Stimulated activated CD8-positive, alpha-beta memory T cell treated with anti-CD3 and anti-CD28 coated beads, Interleukin-4, amount 100 ng/mL, for 1 hour (primary cell): ENCODE results near the gene PPP1R16B.
"Not testable (repeated sequence)": the region's sequence is repeated elsewhere in the genome, so short reads cannot be mapped to it uniquely, and the experiment has no call there.

Experiments used
- DNase-seq, 2 donors: peaks; one replicate each; pipeline ENCODE4 v3.0.0-alpha.2; 2020; ENCODE audit warnings: low read depth in 2 of 2, low spot score in 1 of 2

Gene PPP1R16B

DNA sequence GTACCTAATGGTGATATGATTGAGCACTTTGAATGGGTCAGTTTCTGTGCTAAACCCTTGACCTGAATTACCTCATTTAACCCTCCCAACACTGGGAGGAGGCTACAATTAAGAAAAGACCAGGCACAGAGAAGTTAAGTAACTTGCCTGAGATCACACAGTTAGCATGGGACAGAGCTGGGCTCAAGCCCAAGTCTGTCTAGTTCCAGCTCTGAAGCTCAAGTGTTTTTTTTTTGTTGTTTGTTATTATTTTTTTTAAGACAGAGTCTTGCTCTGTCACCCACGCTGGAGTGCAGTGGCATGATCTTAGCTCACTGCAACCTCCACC lies 124.7 kb downstream of the PPP1R16B start:
- DNase-seq: no peak

DNA sequence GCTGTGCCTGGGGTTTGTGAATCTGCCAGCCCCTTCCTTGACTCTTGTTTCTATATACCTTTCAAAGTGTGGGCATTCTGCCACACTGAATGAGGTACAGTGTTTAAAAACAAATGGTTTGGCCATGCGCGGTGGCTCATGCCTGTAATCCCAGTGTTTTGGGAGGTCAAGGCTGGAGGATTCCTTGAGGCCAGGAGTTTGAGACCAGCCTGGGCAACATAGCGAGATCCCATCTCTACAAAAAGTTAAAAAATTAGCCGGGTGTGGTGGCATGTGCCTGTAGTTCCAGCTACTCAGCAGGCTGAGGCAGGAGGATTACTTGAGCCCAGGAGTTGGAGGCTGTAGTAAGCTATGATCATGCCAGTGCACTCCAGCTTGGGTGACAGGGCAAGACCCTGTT lies 126.5 kb downstream of the PPP1R16B start:
- no peak for DNase-seq

DNA sequence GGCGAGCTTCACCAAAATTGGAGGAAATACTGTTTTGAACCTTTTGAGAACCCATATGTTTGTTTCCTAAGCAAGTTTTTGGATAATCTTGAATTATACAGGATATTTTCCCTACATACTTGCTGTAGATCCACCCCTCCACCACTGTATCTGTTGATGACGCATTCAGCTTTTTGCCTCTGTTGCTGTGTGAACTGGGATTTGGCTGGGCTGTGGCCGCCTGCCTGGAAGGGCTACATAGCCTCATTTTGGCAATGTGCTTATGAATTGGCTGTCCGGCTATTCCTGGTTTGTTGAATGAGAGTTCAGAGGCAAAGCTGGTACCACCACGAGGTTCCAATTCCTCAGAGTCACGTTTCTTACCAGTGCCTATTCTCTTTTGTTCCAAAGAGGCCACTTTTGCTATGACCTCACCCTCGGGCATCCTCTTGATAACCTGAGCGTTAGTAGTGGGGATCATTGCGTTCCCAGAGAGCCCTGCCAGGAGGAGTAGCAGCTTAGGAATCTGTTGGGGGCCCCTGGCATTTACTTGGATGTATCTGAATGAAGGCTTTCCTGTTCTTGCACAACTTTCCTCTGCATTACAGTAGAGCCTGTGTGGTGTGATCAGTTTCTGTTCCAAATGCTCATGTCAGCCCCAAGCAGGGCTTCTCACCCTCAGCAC lies 127.1 kb downstream of the PPP1R16B start:
- DNase-seq: no peak

DNA sequence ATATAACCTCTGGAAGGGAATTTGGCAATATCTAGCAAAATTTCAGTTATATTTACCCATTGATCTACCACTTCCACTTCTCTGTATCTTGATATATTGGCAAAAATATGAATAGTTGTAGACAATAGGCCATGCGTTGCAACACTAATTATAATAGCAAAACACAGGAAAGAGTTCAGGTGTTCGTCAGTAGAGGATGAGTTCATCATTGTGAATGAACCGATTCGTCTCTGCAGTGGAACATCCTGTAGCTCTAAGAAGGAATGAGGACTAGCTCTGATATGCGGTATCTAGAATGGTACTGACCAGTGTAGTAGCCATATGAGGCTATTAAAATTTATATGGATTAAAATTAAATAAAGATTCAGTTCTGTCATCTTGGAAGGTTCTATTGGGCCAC lies 129.0 kb downstream of the PPP1R16B start:
- no peak for DNase-seq

DNA sequence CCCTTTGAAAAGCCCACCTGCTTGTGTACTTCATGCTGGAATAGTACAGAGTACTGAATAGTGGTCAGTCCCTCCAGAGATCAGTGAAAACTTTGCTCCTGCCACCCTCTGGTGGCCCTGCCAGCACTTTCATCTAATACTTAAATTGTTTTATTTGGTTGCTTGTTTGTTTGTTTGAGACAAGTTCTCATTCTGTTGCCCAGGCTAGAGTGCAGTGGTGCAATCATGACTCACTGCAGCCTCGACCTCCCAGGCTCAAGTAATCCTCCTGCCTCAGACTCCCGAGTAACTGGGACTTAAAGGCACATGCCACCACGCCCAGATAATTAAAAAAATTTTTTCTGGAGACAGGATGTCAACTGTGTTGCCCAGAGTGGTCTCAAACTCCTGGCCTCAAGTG lies 129.8 kb downstream of the PPP1R16B start:
- DNase-seq: no peak

DNA sequence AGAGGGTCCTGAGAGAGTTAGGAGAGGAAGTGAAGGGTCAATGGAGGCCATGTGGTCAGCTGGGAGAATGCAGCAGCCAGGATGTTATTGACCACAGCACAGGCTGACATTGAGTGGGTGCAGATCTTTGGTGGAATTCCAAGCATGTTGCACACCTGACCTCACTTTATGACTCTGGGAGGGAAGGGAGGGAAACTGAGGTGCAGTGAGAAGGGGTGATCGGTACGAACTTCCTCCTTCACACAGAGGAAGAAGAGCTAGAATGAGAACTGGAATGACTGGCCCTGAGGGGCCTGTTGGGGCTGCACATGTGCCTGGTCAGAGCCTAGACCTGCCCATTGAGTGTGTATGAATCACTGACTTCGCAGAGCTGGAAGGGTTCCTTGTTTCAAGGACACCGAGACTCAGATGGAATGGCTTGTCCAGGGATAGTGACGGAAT lies 130.5 kb downstream of the PPP1R16B start:
- DNase-seq: no peak

DNA sequence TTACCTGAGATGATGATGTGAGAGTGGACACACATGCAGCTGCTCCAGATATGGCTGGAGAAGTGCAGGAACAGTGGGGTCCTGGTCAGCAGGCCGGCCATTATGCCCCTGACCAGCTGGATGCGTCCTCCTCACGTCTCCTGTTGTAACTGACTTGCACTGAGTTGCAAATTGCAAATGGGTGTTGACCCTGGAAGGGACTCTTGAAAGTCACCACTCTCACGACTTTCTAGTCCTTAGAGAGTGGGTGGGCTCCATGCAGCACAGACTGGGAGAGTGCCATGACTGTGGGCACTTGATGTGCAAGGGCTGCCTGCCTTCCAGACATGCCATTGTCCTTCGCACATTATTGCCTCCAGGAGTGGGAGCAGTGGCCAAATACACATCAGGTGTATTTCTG lies 131.5 kb downstream of the PPP1R16B start:
- no peak for DNase-seq

DNA sequence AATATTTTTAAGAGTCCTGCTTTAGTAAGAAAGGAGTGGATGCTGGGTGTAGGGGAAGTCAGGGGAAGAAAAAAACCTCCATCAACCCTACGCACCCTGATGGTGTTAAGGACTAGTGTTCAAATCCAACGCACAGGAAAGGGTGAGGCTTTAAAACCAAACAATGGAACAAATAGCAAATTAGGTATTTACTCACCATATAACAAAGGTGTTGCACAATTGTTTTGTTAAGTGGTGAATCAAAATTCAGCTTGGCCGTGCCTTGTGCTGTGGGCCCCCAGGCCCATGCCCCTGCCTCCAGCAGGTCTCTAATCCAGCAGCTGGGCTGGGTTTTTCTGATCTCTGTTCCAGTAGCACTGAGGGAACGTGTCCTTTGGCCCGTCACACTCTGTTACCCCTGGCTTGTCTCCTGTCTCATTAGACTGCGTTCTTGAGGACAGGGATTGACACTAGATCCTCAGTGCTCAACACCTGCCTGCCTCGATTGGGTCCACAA lies 132.5 kb downstream of the PPP1R16B start:
- DNase-seq: no peak

DNA sequence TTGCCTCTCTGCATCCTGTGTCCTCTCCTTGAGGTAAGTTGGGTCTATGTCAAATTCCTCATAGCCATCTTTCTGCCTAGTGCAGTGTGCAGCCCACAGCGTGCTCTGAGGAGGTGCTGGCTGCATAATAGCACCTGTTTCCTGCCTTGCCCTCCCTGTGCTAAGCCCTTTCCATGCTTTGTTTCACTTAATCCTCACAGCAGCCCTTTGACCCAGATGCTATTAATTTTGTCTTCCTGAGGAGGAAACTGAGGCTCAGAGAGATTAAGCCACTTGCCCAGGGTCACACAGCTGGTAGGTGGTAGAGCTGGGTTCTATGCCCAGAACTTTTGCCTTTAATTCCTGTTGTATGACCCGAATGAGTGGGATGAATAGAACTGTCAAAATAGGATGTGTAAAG lies 134.2 kb downstream of the PPP1R16B start:
- DNase-seq: no peak

DNA sequence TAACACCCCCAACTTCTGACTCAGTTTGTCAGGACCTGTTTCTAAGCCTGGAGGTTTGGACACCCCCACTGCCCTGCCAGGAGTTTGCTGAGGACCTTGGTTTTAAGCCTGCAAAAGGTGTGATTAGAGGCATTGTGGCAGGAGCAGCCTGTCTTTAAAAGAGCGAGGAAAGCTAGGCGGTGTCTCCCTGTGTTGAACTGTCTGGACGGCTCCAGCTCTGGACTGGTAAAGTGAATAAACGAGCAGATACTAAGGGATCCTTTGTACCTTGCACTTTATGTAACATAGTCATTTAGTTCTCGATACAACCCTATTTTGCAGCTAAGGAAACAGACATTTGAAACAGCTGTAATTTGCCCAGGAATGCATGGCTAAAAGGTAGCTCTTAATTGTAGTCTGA lies 135.1 kb downstream of the PPP1R16B start:
- no peak for DNase-seq

DNA sequence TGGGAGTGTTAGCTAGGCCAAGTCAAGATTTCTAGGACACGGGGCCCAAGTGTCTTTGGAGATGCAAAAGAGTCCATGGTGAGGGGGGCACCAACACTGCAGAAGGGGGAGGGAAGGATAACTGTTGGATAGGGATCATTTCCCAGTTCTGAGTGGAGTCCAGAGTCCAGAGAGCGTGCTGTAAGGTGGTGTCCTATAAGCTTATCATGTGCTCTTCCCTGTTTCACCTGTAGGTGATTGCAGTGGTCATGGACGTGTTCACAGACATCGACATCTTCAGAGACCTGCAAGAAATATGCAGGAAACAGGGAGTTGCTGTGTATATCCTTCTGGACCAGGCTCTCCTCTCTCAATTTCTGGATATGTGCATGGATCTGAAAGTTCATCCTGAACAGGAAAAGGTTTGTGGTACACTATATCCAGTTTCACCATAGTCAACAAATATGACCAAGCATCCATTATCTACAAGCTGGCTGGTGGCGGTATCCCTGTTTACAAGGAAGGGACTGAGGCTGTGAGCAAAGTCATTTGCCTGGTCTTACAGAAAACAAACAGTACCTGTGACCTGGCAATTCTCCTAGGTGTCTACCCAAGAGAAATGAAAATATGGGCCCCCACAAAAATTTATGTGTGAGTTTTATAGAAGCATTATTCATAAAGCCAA lies 136.4 kb downstream of the PPP1R16B start:
- no peak for DNase-seq

DNA sequence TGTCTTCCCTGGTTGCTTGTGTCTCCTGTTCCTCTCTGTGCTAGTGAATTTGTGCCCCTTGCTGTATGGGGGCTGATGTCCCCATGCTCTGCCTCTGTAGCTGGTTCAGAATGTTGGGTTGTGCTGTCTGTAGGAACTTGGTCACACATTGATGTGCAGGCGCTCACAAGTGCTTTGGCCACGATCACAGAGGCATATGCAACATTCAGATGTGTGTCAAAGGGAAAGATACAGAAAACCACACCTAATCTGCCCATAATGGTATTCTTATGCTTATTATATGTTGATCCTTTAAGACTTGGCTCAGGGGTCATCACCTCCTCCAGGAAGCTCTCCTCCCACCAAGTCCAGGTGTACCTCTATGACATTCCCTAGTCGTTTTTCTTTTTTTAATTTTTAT lies 139.5 kb downstream of the PPP1R16B start:
- DNase-seq: no peak

DNA sequence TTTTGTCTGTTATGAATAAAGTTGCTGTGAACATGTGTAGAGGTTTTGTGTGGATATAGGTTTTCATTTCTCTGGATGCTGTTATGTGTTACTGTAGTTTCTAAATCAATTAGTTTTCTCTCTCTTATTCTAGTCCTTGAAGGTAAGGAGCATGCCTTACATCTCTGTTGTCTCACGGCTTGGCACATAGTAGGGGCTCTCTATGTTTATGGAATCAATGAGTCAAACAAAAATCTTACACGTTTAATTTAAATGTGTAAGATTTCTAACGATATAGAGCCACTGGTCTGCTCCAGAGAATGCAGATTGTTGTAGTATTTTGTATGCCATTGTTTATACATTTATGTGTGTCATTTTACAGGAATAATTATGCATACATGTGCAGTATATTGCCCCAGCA lies 141.3 kb downstream of the PPP1R16B start:
- no peak for DNase-seq

DNA sequence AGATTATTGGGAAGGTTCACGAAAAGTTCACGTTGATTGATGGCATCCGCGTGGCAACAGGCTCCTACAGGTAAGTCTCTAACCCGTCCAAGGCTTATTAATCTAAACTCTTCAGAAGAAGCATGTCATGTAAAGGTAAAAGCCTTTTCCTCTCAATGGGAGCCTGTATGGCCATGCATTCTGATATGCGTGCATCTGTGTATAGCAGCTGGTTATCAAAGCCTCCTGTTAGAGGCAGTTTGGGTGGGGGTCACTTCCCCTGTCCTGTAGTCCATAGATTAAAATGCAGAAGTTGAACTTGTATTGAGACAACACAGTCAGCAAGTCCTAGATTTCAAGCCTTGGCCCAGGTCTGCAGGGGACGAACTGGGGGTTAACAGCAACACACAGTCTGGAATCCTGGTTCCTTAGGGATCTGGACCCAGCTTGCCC lies 142.4 kb downstream of the PPP1R16B start:
- no peak for DNase-seq

DNA sequence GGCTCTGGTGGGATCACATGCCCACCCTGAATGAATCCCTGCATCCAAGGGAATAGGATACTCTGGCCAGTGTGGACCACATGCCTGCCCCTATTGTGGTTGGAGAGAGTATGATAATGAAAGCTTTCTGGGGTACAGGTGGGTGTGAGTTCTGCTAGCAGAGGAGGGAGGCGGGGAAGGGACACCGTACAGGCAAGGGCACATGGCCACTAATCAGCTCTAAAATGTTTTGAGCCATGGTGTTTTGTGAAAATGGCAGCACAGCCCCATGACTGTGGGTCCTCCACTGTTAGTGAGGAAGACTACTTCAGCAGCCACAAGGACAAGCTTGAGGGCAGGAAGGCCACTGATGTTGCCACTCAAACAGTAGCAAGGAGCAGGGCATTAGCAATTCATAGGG lies 144.8 kb downstream of the PPP1R16B start:
- no peak for DNase-seq

DNA sequence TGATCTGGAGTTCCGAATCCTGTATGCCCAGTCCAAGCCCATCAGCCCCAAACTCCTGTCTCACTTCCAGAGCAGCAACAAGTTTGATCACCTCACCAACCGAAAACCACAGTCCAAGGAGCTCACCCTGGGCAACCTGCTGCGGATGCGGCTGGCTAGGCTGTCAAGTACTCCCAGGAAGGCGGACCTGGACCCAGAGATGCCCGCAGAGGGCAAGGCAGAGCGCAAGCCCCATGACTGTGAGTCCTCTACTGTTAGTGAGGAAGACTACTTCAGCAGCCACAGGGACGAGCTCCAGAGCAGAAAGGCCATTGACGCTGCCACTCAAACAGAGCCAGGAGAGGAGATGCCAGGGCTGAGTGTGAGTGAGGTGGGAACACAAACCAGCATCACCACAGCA lies 146.1 kb downstream of the PPP1R16B start:
- DNase-seq: no peak

DNA sequence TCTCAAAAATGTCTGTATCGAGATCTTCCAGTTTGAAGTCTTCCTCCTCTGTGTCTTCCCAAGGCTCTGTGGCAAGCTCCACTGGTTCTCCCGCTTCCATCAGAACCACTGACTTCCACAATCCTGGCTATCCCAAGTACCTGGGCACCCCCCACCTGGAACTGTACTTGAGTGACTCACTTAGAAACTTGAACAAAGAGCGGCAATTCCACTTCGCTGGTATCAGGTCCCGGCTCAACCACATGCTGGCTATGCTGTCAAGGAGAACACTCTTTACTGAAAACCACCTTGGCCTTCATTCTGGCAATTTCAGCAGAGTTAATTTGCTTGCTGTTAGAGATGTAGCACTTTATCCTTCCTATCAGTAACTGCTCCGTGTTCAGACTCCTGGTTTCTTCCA lies 146.7 kb downstream of the PPP1R16B start:
- no peak for DNase-seq

DNA sequence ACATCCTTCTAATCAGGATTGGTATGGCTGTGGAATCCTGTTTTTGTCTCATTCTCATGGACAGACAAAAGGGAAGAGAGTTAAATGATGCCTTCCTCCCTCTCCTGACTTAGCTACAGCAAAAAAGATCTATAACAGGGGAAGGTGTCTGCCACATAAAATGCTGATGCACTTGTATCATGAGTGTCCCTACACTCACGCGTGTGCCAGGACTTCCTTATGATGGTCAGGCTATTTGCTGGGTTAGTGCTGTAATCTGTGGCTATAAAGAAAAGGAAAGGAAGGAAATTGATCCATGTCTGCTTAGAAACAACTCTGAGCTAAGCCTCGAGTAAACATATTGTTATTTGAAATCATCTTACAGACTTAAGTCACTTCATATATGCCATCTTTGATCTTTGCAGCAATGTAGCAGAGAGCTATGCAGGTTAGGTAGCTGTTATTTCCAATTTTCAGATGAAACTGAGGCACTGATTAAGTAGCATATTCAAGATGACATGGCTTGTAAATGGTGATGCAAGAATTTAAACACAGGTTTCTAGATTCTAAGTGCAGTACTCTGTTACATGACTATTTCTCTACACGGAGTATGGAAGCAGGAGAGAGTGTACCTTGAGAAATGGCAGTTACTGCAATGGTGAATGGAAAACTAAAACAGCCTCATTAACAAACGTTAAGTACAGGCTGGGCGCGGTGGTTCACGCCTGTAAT lies 148.3 kb downstream of the PPP1R16B start:
- DNase-seq: no peak

DNA sequence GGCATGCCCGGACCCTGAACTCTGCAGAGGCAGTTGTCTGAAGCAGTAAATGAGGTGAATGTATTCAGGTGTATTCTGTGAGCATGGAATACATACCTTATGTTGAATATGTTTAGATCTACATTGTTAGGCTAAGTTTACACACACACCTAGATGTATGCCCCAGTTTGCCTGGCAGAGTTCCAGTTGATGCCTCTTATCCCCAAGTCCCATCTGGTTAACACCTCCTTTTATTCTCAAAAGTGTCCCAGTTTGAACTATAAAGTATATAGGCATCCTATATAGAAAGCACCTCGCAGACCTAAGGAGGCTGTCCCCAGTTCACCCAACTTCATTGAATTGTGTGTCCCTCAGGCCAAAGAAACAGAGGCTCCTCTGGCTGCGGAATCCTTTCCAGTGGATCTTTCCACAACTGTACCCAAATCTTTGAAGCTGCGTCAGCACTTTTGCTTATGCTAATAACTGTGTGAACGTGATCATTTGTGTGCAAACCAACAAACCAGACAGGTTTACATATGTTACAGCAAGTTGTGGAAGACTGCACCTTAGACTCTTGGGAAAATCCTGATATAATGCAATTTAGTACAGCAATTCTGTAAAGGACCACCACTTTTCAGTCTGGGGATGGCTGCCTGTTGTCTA lies 151.9 kb downstream of the PPP1R16B start:
- no peak for DNase-seq

DNA sequence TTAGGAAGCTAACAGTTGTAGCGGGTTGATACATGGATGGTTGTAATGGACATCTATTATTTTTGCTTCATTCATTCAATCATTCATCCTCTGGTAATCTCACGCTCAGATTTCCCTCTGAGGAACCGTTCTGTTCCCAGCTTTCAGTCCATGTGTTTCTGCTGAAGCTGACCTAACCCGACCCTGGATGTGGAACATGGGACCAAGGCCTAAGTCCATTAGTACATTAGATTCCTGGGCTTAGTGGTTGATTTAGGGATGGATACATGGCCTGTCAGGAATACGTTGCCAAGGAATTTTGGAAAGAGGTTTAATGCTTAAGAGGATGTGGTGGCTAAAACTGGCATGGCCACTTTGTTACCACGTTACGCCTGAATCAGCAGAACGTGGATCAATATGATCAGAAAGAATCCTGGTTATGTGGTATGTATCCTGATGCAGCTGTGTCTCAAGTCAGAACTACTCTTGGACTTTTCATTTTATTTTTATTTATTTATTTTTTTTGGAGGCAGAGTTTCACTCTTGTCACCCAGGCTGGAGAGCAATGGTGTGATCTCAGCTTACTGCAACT lies 152.5 kb downstream of the PPP1R16B start:
- no peak for DNase-seq

DNA sequence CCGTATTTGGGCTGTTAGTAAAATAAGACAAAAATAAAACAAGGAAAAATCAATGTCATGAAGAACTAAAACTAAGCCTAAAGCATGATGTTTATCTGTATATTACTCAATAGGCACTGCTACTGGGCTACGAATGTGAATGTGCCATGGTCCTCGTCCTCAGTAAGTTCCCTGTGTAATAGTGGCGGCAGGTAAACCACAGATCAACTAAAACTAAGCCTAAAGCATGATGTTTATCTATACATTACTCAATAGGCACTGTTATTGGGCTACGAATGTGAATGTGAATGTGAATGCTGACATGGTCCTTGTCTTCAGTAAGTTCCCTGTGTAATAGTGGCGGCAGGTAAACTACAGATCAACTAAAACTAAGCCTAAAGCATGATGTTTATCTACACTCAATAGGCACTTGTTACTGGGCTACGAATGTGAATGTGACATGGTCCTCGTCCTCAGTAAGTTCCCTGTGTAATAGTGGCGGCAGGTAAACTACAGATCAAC lies 154.7 kb downstream of the PPP1R16B start:
- DNase-seq: not testable (repeated sequence)
